Retinal pigment epithelial cell (primary cell): Measurements from ENCODE around the gene ORC5.

ENCODE experiments used
- DNase-seq: peaks from one replicate; pipeline ENCODE4 v3.0.0-alpha.2; 2010; ENCODE audit warnings: low read depth
- H3K4me3 ChIP-seq: 2 replicates; pipeline ENCODE4 v1.5.1; 2011; ENCODE audit warnings: mild to moderate bottlenecking, low read length, control low read depth, moderate library complexity
- TF ChIP-seq, protein P1 (sequence below): conservative IDR thresholded peaks from 2 replicates; pipeline ENCODE4 v1.5.1; 2011; ENCODE audit warnings: low read depth, low read length, control low read depth, inconsistent platforms

ORC5 gene

DNA sequence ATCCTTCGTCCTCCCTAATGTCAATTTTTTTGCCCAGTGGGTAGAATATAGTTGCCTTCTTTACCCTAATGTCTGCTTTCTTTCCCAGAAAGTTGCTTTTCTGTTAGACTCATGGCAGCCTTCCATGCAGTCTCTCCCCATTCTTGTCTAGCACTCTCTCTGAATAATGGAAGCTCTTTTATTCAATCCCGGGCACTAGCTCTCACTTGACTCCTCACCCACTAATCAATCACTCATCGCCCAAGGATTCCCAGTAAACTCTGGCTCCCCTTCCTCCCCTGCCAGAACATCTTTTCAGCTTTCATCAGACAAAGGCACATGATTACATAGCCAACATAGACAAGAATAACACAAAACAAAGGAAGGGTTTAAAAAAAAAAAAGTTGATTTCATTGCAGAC lies 118.2 kb downstream of the ORC5 start:
- DNase-seq = no peak
- no peak overlapping the region for H3K4me3 ChIP-seq
- TF ChIP-seq, protein P1, sequence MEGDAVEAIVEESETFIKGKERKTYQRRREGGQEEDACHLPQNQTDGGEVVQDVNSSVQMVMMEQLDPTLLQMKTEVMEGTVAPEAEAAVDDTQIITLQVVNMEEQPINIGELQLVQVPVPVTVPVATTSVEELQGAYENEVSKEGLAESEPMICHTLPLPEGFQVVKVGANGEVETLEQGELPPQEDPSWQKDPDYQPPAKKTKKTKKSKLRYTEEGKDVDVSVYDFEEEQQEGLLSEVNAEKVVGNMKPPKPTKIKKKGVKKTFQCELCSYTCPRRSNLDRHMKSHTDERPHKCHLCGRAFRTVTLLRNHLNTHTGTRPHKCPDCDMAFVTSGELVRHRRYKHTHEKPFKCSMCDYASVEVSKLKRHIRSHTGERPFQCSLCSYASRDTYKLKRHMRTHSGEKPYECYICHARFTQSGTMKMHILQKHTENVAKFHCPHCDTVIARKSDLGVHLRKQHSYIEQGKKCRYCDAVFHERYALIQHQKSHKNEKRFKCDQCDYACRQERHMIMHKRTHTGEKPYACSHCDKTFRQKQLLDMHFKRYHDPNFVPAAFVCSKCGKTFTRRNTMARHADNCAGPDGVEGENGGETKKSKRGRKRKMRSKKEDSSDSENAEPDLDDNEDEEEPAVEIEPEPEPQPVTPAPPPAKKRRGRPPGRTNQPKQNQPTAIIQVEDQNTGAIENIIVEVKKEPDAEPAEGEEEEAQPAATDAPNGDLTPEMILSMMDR = no peak

DNA sequence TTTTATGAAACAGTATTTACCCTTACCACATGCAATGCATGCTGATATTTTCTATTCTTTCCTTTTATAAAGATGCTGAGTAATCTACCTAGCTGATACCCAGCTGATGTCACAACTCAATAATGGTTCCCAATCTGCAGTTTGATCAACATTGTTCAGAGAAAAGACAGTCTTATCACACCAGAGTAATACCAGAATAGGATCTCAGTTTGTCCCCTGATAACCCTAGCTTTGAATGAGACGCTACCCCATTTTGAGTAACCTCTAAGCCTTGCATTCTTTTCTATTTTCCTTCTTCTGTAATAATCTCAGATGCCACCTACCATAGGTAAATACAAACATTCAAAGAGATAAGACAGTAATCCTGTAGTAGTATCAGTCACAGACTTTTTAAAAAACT lies 118.8 kb downstream of the ORC5 start:
- TF ChIP-seq, protein P1 = no peak
- DNase-seq = no peak
- H3K4me3 ChIP-seq = no peak overlapping the region
